Embryonic facial prominence (tissue), 1 donor: Measurements from ENCODE around the gene ADAMTS10.
"Not testable (repeated sequence)": the region's sequence is repeated elsewhere in the genome, so short reads cannot be mapped to it uniquely, and the experiment has no call there.

Experiments used
- DNase-seq: peaks from one replicate; pipeline ENCODE4 v3.0.0-alpha.2; 2016; ENCODE audit errors: extremely low spot score

ADAMTS10 gene

DNA sequence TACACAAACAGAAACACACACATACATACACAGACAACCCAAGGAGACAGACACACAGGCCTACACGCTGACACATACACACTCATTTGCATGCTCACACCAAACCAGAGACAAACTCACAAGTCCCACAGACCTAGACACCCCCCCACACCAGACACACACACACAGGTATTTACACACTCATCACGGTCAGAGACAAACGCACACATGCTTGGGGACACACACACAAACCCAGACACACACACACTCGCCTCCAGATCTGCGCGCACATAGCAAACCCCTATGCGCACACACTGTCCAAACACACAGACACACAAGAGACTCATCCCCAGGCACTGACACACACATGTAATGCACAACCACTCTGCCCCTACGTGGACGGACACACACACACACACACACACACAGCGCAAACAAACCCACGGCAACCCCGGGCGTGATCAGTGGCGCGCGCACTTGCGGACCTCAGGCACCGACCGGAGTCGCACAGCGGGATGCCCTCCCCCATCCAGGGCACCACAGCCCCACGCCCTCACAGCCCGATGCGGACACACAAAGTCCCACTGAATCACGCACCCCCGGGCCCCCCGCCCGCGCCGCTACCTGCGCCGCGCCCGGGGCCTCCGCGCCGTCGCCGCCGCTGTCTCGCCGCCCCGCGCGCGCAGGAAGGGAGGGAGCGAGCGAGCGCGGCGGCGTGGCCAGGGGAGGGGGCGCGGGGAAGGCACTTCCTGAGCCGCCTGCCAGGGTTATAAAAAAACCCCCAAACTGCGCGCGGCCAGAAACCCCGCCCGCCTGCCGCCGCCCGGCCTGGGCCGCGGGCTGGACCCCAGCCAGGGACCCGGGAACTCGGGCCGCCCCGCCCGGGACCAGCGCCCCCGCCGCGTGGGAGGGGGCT, at the start of gene ADAMTS10:
Gene ADAMTS10, minus strand, starts transcription at position 675 of the 895 bp plus-strand sequence. CDS start 5,005 bp downstream, outside the sequence.
- DNase-seq = no peak

GRCh38 chr19:8659905-8660304, 49.4 kb upstream of the ADAMTS10 start:
- no peak for DNase-seq

- no peak for DNase-seq
These were observed 47.4 kb upstream of the ADAMTS10 start for GRCh38 chr19:8657869-8658268.

- no peak for DNase-seq
These were observed 44.8 kb upstream of the ADAMTS10 start for GRCh38 chr19:8655340-8655709.

GRCh38 chr19:8654591-8655339, 44.2 kb upstream of the ADAMTS10 start:
- DNase-seq = no peak

DNA sequence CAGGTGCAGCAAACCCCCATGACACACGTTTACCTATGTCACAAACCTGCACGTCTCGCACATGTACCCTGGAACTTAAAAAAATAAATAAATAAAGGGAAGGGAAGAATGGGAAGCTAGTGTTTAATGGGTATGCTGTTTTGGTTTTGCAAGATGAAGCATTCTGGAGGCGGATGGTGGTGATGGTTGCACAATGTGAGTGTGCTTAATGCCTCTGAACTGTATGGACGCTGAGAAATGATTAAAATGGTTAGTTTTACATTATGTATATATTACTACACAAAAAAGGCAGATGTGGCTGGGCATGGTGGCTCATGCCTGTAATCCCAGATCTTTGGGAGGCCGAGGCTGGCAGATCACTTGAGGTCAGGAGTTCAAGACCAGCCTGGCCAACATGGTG, 37.7 kb upstream of the ADAMTS10 start:
- DNase-seq = no peak

GRCh38 chr19:8643860-8644653, 33.5 kb upstream of the ADAMTS10 start:
- DNase-seq = no peak

DNA sequence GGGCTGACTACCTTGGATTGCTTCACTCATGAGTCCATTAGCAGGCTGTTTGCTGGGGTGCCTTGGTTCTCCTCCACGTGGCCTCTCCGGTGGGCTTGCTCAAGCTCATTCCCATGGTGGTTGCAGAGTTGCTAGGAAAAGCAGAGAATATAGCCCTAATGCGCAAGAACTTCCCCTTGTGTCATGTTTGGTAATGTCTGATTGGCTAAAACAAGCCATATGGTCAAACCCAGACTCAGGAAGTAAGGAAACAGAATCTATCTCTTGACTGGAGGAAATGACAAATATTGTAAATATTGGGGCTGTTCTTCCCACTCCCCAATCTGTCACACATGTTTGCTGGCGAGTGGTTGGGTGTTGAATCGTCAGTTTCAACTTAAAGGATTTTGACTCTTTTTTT, 32.0 kb upstream of the ADAMTS10 start:
- DNase-seq = no peak

DNA sequence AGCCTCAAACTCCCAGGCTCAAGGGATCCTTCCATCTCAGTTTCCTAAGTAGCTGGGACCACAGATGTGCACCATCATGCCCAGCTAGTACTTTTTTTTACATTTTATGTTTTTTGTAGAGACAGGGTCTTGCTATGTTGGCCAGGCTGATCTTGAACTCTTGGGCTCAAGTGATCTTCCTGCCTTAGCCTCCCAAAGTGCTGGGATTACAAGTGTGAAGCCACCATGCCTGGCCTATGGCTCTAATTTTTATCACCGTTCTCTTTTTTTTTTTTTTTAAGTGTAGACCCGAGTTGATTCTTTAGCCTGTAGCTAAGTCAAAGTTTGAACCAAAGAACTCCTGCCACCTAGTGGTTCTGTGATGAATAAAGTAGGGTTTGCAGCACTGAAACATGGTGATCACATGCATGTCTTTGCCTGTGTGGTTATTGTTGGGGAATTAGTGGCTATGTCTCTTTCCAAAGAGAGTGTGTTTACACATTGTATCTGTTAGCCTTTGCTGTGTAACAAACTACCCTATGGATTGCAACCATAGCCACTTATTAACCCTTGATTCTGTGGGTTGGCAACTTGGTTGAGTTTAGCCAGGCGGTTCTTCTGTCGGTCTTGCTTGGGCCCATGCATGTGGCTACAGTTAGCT, 31.5 kb upstream of the ADAMTS10 start:
- no peak for DNase-seq

DNA sequence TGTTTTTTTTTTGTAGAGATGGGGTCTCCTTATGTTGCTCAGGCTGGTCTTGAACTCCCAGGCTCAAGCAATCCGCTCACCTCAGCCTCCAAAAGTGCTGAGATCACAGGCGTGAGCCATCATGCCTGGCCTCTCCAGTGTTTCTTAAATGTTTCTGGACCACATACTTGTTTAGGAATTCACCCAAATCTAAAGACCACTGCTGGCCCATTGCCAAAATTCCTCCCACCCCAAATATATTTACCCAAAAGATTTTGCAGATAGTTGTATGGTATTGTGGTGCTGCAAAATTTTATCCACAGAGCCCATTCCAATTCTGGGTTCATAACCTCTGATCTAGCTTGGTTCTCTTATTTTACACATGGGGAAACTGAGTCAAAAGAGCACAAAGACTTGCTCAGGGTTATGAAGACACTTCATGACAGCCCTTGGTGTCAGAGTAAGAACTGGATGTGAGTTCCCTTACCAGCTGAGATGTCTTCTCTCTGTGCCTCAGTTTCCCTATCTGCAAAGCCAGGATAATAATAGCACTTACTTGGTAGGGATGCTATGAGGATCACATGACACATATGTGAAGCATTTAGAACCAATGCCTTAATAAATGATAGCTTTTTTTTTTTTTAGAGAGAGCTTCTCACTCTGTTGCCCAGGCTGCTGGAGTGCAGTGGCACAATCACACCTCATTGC, 30.8 kb upstream of the ADAMTS10 start:
- DNase-seq = no peak

DNA sequence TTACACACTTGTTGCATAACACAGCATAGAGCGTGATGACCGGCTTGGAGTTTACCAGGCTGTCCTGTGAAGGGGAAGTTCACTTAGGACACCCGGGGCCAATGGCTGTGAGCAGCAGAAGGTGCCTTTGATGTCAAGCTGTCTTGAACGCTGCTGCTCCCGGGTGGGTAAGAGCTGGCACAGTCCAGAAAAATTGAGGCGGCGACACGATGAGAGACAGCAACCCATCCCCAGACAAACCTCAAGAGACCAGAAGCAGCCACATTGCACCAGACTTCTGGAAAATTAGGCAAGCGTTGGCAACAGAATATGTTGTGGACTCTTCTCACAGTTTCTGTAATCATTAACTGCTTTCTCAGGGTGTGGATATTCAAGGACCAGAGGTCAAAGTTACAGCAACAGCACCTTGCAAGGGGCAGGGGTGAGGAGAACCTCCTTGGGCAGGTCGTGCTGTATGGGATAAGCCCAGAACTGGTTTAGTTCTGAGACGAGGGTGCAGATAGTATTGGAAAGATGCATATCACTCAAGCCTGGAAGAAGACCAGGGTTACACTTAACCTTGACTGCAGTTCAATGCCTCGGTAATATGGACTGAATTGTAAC, 30.0 kb upstream of the ADAMTS10 start:
- DNase-seq = no peak

DNA sequence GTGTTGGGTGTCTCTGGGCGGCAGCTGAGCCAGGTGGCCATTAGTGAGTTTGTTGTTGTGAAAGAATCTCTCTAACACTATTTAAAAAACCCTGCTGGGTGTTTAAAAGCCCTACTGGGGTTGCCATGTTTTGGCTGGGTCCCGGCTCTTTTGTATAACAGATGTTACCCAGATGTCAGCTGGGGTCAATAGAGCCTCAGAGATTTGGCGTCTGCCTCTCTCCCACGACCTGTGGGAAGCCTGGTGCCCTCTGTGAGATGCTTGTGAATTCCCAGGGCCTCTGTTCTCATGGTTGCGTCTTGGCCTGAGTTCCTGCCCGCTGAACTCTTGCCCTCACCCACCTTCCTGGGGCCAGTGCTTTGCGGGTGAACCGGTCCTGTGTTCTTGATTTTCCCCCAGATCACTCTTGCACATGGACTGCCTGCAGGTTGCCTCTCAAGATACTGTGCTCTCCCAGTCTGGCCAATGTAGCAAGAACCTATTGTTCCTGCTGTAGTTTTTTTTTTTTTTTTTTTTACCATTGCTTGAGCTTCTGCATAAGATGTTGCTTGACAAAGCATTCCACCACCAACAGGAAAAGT, 29.4 kb upstream of the ADAMTS10 start:
- DNase-seq = no peak

GRCh38 chr19:8638078-8638619, 27.6 kb upstream of the ADAMTS10 start:
- DNase-seq = no peak

DNA sequence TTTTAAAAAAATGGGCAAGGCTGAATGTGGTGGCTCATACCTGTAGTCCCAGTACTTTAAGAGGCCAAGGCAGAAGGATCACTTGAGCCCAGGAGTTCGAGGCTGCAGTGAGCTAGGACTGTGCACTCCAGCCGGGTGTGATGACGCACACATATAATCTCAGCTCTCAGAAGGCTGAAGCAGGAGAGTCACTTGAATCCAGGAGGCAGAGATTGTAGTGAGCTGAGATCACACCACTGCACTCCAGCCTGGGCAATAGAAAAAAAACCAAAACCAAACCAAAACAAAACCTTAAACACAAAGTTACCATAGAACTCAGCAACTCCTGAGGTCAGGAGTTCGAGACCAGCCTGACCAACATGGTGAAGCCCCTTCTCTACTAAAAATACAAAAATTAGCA, 26.6 kb upstream of the ADAMTS10 start:
- DNase-seq = not testable (repeated sequence)

GRCh38 chr19:8635422-8635821, 24.9 kb upstream of the ADAMTS10 start:
- DNase-seq = no peak

DNA sequence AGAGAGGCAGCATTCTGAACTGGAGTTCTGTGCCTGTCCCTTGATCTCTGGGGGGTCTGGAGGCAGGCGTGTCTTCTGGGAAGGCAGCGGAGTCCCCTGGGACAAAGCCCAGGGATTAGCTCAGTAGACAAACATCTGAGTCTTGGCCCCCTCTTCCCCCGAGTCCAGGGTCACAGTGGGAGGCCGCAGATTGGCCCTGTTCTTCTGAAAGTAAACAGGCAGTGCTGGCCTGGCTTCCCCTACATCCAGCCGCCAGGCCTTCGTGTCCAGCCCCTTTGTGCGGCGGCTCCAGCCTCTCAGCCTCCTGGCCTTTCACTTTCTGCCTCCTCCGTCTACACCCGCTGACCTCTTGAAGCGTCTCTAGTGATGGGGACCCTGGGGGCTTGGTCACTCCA, 20.9 kb upstream of the ADAMTS10 start:
- DNase-seq = no peak

- DNase-seq = no peak
These were observed 20.4 kb upstream of the ADAMTS10 start for GRCh38 chr19:8630796-8631424.

GRCh38 chr19:8629996-8630683, 19.6 kb upstream of the ADAMTS10 start, which contains the start of gene NFILZ:
Gene NFILZ, plus strand, starts transcription at chr19:8630633. Its CDS starts 46,133 bp downstream, at chr19:8676766.
- no peak for DNase-seq

- no peak for DNase-seq
These were observed 18.7 kb upstream of the ADAMTS10 start for GRCh38 chr19:8629184-8629583.
